OCI-LY1 (cell line): ENCODE data around the gene FERMT1.

Experiments used
- H2AFZ ChIP-seq: fragments of 200-600 bp; sonication (generic), shearing (Covaris generic); 2 replicates; pipeline ENCODE4 v1.6.0; 2014; ENCODE audit warnings: antibody characterized with exemption, mild to moderate bottlenecking, low read length
- H3F3A ChIP-seq: fragments of 200-600 bp; sonication (generic), shearing (Covaris generic); 2 replicates; pipeline ENCODE4 v1.6.0; 2014; ENCODE audit warnings: mild to moderate bottlenecking, antibody characterized with exemption, low read length, moderate library complexity; ENCODE audit not compliant: insufficient read depth
- H3K27ac ChIP-seq: fragments of 200-600 bp; sonication (generic); 2 replicates; pipeline ENCODE4 v1.5.1; 2014; ENCODE audit warnings: low read length, mixed run types, mild to moderate bottlenecking, low read depth; ENCODE audit not compliant: poor library complexity, severe bottlenecking
- H3K27me3 ChIP-seq: fragments of 200-600 bp; sonication (generic); 2 replicates; pipeline ENCODE4 v1.6.0; 2014; ENCODE audit warnings: antibody characterized with exemption, mild to moderate bottlenecking, low read length, moderate library complexity; ENCODE audit not compliant: insufficient read depth
- H3K36me3 ChIP-seq: fragments of 200-600 bp; sonication (generic); 2 replicates; pipeline ENCODE4 v1.6.1; 2014; ENCODE audit warnings: mild to moderate bottlenecking, antibody characterized with exemption, low read length, moderate library complexity, mixed read lengths; ENCODE audit not compliant: insufficient read depth
- H3K4me1 ChIP-seq: fragments of 200-600 bp; sonication (generic); 2 replicates; pipeline ENCODE4 v1.5.1; 2014; ENCODE audit warnings: mild to moderate bottlenecking, low read length, moderate library complexity; ENCODE audit not compliant: insufficient read depth, severe bottlenecking
- H3K4me2 ChIP-seq: fragments of 200-600 bp; sonication (generic), shearing (Covaris generic); 2 replicates; pipeline ENCODE4 v1.6.1; 2014; ENCODE audit warnings: low read length
- H3K4me3 ChIP-seq: fragments of 200-600 bp; sonication (generic); 2 replicates; pipeline ENCODE4 v1.5.1; 2014; ENCODE audit warnings: low read length, low read depth, mild to moderate bottlenecking, mixed read lengths; ENCODE audit not compliant: poor library complexity, severe bottlenecking
- H3K79me2 ChIP-seq: fragments of 200-600 bp; shearing (Covaris generic); 2 replicates; pipeline ENCODE4 v1.6.1; 2016; ENCODE audit warnings: mixed run types, low read length, mixed read lengths; ENCODE audit not compliant: insufficient read depth
- H3K9ac ChIP-seq: fragments of 200-600 bp; sonication (generic), shearing (Covaris generic); 2 replicates; pipeline ENCODE4 v1.6.1; 2014; ENCODE audit warnings: mild to moderate bottlenecking, low read length, mixed read lengths
- H3K9me2 ChIP-seq: fragments of 200-600 bp; sonication (generic), shearing (Covaris generic); 2 replicates; pipeline ENCODE4 v1.6.1; 2014; ENCODE audit warnings: low read depth, mild to moderate bottlenecking, low read length, mixed read lengths
- H3K9me3 ChIP-seq: fragments of 200-600 bp; shearing (Covaris generic); 2 replicates; pipeline ENCODE4 v1.6.1; 2014; ENCODE audit warnings: low read length, mixed read lengths
- H4K20me1 ChIP-seq: fragments of 200-600 bp; sonication (generic), shearing (Covaris generic); 2 replicates; pipeline ENCODE4 v1.6.0; 2016; ENCODE audit warnings: mild to moderate bottlenecking, low read length; ENCODE audit not compliant: insufficient read depth
- CTCF ChIP-seq: fragments of 200-600 bp; sonication (generic), shearing (Covaris generic); IDR thresholded peaks from 2 replicates; pipeline ENCODE4 v1.5.1; 2017; ENCODE audit warnings: mild to moderate bottlenecking, antibody characterized with exemption, low read length, moderate library complexity, mixed read lengths
- EZH2 ChIP-seq: fragments of 200-600 bp; sonication (generic), shearing (Covaris generic); IDR thresholded peaks from 2 replicates; pipeline ENCODE4 v1.8.0; 2017; ENCODE audit warnings: borderline replicate concordance, mixed run types, mild to moderate bottlenecking, antibody characterized with exemption, low read length, moderate library complexity, mixed read lengths

FERMT1 gene

GRCh38 chr20:6134592-6134991, 11.8 kb upstream of the FERMT1 start:
- Histone ChIP-seq H4K20me1 (no peaks in the 10 kb centered on the region), H3K4me2 (no peak overlapping the region)
- TF ChIP-seq EZH2: no peak
- no peak for TF ChIP-seq CTCF

GRCh38 chr20:6130045-6130444, 7.2 kb upstream of the FERMT1 start:
- Histone ChIP-seq H3K9ac (no peak overlapping the region), H3K9me3 (no peaks in the 10 kb centered on the region), H3K36me3 (no peaks in the 10 kb centered on the region), H3F3A (no peaks in the 10 kb centered on the region), H3K4me3 (no peak overlapping the region), H2AFZ (no peak overlapping the region), H3K27ac (no peak overlapping the region), H4K20me1 (no peaks in the 10 kb centered on the region), H3K4me2 (no peak overlapping the region), H3K9me2 (no peaks in the 10 kb centered on the region), H3K79me2 (no peaks in the 10 kb centered on the region), H3K27me3 (no peaks in the 10 kb centered on the region), H3K4me1 (no peaks in the 10 kb centered on the region)
- TF ChIP-seq EZH2: no peak
- TF ChIP-seq CTCF: no peak

More at GRCh38 chr20:6134592-6134991, 11.8 kb upstream of the FERMT1 start:
- H3K9me2 ChIP-seq: no peaks in the 10 kb centered on the region
- no peaks in the 10 kb centered on the region for H3K4me1 ChIP-seq
- no peak overlapping the region for H3K4me3 ChIP-seq
- no peak overlapping the region for H3K9ac ChIP-seq
- H3K36me3 ChIP-seq: no peaks in the 10 kb centered on the region
- H3F3A ChIP-seq: no peaks in the 10 kb centered on the region
- no peaks in the 10 kb centered on the region for H3K27me3 ChIP-seq
- no peaks in the 10 kb centered on the region for H3K9me3 ChIP-seq
- H3K79me2 ChIP-seq: no peaks in the 10 kb centered on the region
- no peak overlapping the region for H3K27ac ChIP-seq
- H2AFZ ChIP-seq: no peak overlapping the region

GRCh38 chr20:6127825-6128224, 5.0 kb upstream of the FERMT1 start:
- no peak overlapping the region for H3K4me2 ChIP-seq
- H3K9me3 ChIP-seq: no peaks in the 10 kb centered on the region
- TF ChIP-seq EZH2: no peak
- TF ChIP-seq CTCF: no peak

More at GRCh38 chr20:6127825-6128224, 5.0 kb upstream of the FERMT1 start:
- Histone ChIP-seq H2AFZ (no peak overlapping the region), H3K9me2 (no peaks in the 10 kb centered on the region), H3K36me3 (no peaks in the 10 kb centered on the region), H3K4me3 (no peak overlapping the region), H3K4me1 (no peaks in the 10 kb centered on the region), H3K27me3 (no peaks in the 10 kb centered on the region), H3K9ac (no peak overlapping the region), H4K20me1 (no peaks in the 10 kb centered on the region), H3F3A (no peaks in the 10 kb centered on the region), H3K79me2 (no peaks in the 10 kb centered on the region), H3K27ac (no peak overlapping the region)
